DMS53 treated with DMSO at 0.1 percent for 48 hours (cell line): Measurements from ENCODE around the gene HSPB8.

Experiments
- DNase-seq: peaks from one replicate; lab custom pipeline; 2025; ENCODE audit not compliant: unreplicated experiment; lab: John Stamatoyannopoulos, UW

The HSPB8 gene

GRCh38 chr12:119169150-119169549 is 9.6 kb upstream of the HSPB8 start:
- DNase-seq: no peak

- no peak for DNase-seq
Measured at GRCh38 chr12:119171291-119171690, 7.4 kb upstream of the HSPB8 start.

GRCh38 chr12:119171691-119172425 is 6.9 kb upstream of the HSPB8 start:
- DNase-seq: no peak

- DNase-seq: no peak
Measured at GRCh38 chr12:119175081-119175480, 3.6 kb upstream of the HSPB8 start.

GRCh38 chr12:119176267-119177055 is 2.3 kb upstream of the HSPB8 start:
- DNase-seq: peak; percentile 35

GRCh38 chr12:119177056-119177325 is 1.7 kb upstream of the HSPB8 start:
- DNase-seq: no peak

GRCh38 chr12:119177724-119178380 is 879 bp upstream of the HSPB8 start:
- DNase-seq: no peak

- DNase-seq: no peak
Measured at GRCh38 chr12:119179335-119180021, 747 bp downstream of the HSPB8 start.

GRCh38 chr12:119180380-119181040 is 1.8 kb downstream of the HSPB8 start:
- no peak for DNase-seq

- DNase-seq: no peak
Measured at GRCh38 chr12:119181202-119181601, 2.5 kb downstream of the HSPB8 start.

GRCh38 chr12:119181944-119182343 is 3.2 kb downstream of the HSPB8 start:
- DNase-seq: no peak

- DNase-seq: no peak
Measured at GRCh38 chr12:119182701-119183493, 4.2 kb downstream of the HSPB8 start.

- no peak for DNase-seq
Measured at GRCh38 chr12:119183942-119184695, 5.4 kb downstream of the HSPB8 start.

GRCh38 chr12:119195256-119195655 is 16.5 kb downstream of the HSPB8 start:
- DNase-seq: no peak

GRCh38 chr12:119198440-119198839 is 19.7 kb downstream of the HSPB8 start:
- DNase-seq: no peak

GRCh38 chr12:119200601-119201000 is 21.9 kb downstream of the HSPB8 start:
- no peak for DNase-seq

- DNase-seq: no peak
Measured at GRCh38 chr12:119201789-119202543, 23.2 kb downstream of the HSPB8 start.

- DNase-seq: no peak
Measured at GRCh38 chr12:119202544-119202943, 23.8 kb downstream of the HSPB8 start.

- DNase-seq: no peak
Measured at GRCh38 chr12:119204131-119204530, 25.4 kb downstream of the HSPB8 start.
